HG03159 (cell line): Measurements from ENCODE around the gene TRAPPC10.
"Not testable (repeated sequence)": the region's sequence is repeated elsewhere in the genome, so short reads cannot be mapped to it uniquely, and the experiment has no call there.

Experiments
- ATAC-seq: cut with Tn5 transposase; IDR thresholded peaks from one replicate; pipeline ENCODE4 v1.9.1; 2021; ENCODE audit warnings: mild to moderate bottlenecking, moderate library complexity; ENCODE audit not compliant: unreplicated experiment

Gene TRAPPC10

DNA sequence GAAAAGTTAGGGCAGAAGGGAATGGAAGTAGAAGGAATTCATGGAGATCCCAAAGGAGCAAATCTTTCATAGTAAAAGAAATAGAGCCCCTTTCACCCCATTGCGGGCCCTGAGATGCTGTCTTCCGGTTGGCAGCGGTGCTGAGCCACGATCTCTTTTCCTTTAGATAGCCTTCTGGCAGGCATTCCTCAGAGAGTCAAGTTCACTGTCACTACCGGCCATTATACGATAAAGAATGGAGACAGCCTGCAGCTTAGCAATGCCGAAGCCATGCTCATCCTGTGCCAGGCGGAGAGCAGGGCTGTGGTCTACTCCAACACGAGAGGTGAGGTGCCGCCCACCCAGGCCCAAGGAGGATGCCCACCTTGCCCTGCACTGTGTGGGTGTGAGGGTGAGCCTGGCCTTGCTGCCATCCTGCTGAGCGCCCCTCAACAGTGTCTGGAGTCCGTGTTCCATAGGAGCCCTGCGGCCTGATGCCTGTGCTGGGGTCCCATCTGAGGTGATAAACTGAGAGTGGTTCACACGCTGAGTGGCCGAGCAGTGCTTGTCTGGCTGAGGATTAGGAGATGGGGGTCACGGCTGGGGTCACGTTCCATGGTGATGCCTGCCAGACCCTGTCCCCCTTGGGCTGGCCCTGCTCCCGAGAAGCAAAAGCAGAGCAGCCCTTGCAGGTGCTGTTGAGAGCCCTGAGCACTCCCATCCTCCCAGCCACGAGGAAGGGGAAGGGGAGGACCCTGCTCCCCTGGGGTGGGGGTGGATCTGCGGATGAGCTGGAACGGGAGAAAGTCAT is 74.7 kb downstream of the TRAPPC10 start:
- ATAC-seq = no peak

DNA sequence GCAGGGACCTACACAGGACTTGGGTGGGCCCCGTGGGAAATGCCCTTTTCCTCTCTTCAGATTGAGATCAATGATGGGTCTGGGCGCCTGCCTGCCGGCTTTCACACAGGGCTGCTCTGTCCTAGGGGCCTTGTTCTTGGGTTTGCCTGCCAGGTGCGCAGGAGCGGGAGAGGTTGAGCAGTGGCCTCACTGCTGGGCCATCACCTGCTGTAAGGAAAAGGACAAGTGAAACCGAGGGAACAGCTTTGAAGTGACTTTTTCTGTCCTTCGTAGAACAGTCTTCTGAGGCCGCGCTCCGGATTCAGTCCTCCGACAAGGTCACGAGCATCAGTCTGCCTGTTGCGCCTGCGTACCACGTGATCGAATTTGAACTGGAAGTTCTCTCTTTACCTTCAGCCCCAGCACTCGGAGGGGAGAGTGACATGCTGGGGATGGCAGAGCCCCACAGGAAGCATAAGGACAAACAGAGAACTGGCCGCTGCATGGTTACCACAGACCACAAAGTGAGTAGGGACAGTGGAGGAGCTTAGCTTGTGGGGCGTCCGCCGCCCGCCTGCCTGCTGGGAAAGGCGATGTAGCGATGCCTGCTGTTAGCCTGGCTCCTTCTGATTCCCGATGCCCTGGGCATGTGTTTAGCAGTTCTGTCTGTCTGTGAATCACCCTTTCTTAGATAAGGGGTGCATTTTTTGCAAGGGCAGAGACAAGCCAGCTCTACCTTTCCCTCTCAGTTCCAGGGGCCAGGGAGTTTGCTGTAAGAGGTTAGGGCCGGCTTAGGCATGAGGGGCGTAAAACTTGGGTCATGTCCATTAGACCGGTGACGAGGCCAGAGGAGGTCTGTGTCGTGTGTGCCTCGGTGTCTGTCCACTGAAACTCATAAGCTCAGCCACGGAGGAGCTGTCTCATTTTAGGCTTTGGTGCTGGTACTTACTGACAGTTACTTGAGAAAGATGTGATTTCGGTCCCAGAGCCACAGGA is 75.6 kb downstream of the TRAPPC10 start:
- ATAC-seq = no peak

DNA sequence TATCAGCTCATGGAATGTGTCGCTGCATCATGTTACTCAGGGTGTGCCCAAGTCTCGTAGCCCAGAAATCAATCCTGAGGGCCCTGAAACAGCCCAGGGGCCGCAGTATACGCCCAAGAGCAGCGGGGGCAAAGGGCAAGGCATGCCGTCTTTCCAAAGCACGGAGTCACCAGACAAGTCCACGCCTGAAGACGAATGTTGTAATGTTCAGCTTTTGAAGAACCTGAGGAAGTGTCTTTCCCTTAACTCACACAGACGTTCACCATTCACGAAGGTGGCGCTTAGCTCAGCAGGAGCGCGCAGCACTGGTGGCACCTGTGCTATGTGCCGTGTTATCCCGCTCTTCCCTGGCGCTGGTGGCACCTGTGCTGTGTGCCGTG is 76.3 kb downstream of the TRAPPC10 start:
- ATAC-seq = no peak

DNA sequence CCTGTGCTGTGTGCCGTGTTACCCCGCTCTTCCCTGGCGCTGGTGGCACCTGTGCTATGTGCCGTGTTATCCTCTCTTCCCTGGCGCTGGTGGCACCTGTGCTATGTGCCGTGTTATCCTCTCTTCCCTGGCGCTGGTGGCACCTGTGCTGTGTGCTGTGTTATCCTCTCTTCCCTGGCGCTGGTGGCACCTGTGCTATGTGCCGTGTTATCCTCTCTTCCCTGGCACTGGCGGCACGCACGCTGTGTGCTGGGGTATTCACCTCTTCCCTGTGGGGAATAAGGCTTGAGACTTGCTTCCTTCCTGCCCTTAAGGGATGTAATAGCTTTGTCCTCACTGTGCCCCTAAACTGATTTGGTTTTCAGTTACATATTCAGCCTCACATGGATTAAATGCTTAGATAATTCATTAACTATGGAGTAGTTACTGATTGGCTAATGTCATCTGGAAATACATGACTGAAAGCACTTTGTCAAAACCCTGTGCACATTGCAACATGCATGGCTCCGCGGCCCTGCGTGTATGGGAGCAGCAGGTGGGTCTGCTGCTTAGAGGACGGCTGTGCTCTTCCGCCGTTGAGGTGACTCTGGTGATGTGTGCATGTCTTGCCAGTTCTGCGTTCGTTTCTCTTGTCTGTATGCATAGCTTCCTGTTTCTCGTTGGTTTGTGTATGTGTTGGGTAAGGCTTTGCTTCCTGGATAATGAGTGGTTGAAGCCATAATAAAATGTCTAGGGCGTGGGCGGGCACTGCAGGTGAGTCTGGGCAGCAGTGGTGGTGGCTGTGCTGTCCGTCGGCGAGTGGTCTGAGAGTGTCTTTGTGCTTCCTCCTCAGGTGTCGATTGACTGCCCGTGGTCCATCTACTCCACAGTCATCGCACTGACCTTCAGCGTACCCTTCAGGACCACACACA is 77.1 kb downstream of the TRAPPC10 start:
- ATAC-seq = peak; percentile 56

DNA sequence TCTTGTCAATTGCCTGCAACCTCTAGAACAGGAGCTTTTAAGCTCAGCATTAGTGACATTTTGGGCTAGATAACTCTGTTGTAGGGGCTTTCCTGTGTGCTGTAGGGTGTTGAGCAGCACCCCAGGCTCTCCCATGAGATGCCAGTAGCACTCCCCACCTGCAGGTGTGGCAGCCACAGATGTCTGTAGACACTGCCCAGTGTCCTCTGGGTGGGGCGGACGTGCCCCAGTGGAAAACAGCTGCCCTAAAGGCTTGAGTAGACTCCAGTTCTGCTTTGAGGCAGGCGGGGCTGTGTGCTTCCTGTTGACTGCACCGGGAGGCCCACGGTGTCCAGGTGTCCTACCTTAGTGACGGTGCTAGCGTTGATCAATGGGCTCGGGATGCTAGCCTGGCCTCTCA is 78.2 kb downstream of the TRAPPC10 start:
- no peak for ATAC-seq

DNA sequence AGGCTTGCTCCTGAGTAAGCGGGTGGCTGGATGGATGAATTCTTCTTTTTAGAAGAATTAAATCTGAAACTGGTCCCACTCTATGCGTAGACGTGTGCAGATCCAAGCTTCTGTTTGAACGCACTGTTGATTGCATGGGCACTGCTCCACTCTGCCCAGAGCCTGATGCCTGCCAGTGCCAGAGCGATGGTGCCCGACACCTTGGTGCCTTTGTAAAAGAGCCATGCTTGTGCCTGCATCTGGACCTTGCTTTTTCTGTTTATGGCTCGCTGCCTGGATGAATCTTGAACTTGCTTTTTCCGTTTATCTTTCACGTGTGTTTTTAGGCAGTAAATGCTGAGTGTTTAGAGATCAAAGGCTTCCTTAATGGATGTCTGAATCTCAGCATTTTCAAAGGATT is 80.1 kb downstream of the TRAPPC10 start:
- ATAC-seq = no peak

DNA sequence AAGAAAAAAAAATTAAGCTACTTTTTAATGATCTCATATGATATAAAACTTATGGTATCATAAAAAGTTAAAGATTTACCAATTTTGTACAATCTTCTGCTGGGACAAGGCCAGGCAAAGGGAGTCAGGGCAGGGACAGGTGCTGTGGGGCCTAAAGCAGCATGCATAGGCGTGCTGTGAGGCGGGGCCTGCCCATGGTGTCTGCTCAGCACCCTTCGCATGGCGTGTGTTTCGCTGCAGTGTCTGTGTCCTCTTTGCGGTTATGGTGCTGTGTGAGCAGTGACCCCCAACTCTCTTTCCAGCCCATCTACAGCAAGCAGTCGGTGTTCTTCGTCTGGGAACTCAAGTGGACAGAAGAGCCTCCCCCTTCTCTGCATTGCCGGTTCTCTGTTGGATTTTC is 81.7 kb downstream of the TRAPPC10 start:
- no peak for ATAC-seq

DNA sequence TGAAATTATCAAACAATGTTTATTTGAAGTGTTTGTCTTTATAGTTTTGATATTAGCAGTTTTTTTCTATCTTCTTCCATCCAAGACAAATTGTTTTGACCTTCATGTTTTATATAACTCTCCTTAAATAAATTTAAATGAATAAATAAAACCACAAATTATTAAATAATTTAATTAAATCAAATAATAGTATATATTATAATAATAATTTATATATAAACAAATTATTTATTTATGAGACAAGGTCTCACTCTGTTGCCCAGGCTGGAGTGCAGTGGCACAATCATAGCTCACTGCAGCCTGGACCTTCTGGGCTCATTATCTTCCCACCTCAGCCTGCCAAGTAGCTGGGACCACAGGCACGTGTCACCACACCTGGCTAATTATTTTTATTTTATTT is 82.7 kb downstream of the TRAPPC10 start:
- ATAC-seq = no peak

DNA sequence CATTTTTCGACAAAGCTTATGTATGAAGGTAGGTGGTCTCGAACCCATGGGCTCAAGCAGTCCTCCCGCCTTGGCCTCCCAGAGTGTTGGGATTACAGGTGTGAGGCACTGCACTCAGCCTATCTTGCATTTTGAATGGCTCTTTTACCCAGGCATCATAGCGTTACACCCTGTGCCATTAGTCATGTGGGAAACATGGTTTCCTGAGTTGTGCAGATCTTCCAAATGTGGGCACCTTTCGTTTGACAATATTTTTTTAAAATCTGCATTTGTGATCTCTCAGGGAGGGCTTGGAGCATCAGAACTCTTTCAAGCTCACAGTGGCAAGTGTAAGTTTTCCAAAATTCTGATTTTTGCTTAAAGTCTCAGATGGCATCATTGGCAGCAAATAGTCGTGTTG is 86.4 kb downstream of the TRAPPC10 start:
- ATAC-seq = not testable (repeated sequence)

DNA sequence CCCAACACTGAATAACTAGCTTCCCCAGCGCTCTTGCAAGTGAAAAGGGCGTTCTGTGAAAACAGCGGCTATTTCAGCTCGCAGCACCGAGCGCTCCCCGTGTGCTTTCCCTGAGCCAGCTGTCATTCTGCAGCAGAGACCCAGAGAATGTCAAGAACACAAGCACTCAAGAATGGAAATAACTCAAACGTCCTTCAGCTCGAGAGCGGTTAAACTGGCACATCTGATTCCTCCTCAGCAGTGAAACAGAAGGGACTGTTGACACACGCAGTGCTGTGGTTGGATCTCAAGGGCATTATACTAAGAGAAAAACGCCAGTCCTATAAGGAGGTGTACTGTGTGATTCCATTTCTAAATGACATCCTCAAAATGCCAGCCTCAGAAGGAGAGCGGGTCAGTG is 86.9 kb downstream of the TRAPPC10 start:
- not testable (repeated sequence) for ATAC-seq

DNA sequence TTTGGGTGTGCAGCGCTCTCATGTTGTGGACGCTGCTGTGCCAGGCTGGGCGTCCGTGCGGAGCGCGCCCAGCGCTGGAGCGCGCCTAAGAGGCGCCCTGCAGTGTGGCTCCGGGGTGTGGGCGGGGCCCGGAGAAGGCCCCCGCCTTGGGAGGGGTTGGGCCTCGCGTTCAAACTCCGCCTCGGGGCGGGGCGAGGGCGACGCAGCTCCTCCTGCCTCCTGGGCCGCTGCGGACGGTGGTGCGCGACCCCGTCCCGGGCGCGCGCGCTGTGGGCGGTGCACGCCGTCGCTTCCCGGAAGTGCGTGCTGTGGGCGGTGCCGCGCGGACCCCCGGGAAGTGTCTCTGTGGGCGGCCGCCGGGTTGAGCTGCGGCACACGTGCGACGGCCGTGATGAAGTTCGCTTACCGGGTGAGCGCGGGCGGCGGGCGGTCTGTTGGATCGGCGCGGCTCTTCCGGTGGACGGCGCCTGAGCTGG is 95.0 kb downstream of the TRAPPC10 start, which contains the start of gene PWP2:
Gene PWP2, plus strand, starts transcription at position 374 of the 476 bp plus-strand sequence. Its CDS starts 18 bp downstream, at position 392.
- ATAC-seq = peak; percentile 72

DNA sequence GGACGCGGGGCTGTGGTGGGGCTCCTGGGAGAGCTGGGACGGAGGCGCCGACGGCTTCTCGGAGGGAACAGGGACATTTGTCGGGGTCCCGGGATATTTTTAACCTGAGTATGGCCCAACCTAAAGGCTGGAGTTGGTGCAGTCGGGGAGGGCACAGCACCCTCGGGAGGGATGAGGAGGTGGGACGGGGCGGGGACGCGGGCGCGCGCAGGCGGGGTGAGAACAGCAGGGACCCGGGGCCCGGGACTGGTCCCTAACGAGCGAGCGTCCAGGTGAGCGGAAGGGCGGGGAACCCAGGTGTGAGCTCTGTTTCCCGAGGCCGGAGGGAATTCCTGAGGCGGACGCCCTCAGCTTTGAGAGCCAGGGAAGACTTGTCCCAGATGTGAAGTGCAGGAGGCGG is 95.5 kb downstream of the TRAPPC10 start:
- ATAC-seq = peak; percentile 27

DNA sequence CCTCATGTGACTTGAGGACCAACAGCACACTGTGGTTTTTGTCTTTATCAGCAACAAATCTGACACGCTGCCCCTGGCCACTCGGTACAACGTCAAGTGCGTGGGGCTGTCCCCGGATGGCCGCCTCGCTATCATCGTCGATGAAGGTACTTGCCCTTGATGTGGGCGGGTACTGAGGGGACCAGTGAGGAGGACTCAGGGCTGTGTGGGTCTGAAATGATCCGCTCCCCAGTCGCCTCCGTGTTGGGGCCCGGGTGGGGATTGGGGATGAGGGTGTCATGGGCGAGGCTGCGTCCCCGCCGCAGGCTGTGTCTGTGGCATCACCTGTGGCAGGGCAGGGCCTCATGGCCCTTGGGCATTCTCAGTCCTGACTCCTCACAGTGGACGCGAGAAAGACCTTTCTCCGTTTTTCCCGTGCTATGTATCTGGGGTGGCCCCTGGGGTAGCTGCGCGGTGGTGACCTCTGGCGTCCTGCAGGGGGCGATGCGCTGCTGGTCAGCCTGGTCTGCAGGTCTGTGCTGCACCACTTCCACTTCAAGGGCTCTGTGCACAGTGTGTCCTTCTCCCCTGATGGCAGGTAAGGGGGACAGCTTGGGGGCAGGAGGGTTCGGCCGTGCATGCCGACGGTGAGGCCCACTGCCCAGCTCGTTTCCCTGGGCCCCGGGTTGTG is 101.7 kb downstream of the TRAPPC10 start:
- ATAC-seq = not testable (repeated sequence)

DNA sequence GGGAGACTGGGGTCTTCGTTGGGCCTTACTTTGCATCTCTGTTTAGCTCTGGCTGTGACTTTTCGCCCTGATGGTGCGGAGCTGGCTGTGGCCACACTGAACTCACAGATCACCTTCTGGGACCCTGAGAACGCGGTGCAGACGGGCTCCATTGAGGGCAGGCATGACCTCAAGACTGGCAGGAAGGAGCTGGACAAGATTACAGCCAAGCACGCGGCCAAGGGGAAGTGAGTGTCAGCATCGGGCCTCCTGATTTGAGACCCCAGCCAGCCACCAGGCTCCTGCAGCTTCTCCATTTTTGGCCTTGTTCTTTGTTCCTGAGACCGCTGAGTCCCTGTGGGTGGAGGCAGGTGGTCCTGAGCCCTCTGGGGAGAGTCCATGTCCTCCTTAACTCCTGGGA is 110.0 kb downstream of the TRAPPC10 start:
- ATAC-seq = not testable (repeated sequence)

DNA sequence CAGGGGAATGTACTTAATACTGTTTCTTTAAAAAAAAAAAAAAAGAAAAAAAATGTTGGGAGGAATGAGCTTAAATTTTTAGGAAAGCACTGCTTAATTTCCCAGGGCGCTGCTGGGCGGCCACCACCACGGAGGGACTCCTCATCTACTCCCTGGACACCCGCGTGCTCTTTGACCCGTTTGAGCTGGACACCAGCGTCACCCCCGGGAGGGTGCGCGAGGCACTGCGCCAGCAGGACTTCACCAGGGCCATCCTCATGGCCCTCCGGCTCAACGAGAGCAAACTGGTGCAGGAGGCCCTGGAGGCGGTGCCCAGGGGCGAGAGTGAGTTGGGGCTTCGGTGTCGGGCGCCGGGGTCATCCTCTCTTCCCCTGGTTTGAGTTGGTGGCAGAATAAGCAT is 115.7 kb downstream of the TRAPPC10 start:
- ATAC-seq = not testable (repeated sequence)

DNA sequence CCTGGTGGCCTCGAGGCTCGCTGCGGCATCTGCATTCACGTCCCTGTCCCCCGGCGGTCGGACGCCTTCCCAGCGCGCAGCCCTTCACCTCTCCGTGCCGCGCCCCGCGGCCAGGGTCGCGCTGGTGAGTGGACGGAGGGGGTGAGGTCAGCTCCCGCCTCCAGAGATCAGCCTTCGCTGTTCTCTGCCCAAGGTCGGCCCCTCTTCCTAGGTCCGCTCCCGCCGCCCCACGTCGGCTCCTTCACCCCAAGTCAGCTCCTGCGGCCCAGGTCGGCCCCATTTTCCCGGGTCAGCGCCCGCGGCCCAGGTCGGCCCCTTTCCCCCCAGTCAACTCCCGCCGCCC is 121.6 kb downstream of the TRAPPC10 start:
- not testable (repeated sequence) for ATAC-seq

DNA sequence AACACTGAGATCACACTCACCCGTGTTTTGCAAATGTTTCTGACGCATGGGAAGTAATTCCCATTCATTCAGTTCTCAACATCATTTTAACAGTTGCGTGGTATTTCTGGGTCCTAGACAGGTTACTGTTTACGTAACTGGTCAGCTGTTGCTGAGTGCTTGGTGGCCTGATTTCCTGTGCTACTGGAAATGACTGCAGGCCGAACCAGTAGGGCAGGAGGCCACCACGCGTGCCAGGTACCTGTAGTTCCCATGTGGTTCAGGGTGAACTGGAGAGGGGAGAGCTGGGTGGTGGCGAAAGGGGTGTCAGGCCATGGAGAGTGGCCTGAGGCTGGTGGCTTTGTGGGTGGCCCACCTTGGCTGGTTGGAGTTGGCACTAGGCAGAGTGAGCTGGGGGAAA is 122.6 kb downstream of the TRAPPC10 start:
- not testable (repeated sequence) for ATAC-seq

DNA sequence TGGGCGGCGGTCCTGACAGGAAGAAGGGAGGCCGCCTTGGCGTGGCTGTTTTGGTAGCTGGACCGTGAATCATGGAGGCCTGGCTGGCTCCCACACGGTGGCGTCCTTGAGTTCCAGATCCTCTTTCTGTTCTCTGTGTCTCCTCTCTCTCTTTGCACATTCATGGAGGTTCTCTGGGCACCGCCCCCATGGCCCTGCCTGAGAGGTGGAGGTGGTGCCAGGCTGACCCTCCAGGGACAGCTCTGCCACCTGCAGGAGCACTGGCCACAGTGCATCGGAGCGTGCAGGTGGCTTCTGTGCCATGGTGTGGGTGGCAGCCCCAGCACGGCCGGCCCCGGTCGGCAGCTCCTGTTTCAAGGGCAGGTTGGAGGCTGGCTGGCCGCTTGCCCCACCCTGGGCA is 125.9 kb downstream of the TRAPPC10 start:
- ATAC-seq = not testable (repeated sequence)

DNA sequence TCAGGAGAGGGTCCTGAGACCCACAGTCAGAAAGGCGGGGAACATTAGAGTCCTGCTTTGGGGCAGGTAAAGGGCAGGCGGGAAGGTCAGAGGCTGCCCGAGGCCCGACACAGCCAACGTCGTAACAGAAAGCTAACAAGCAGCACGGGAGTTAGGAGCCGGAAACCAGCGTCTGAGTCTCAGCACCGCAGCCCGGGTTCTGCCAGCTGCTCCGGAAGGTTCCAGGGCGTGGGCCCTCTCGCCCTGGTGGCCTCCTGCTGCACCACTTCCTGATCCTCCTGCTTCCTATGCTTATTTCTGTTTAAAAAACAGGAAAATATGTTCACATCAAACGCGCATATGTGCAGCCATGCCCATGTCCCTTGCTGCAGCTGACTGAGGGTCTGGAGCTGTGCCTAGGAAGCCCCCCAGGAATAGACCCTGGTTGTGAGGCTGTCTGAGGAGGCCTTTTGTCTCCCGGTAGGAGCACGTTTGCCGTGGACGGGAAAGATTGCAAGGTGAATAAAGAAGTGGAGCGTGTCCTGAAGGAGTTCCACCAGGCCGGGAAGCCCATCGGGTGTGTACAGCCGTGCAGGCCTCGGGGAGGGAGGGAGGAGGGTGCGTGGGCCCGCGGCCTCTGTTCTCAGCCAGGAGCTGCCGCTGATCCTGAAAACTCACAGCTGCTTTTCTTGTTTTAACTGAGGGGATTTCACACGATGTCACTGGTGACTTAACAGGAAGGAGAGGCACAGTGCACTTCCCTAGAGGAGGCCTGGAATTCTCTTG is 127.9 kb downstream of the TRAPPC10 start:
- ATAC-seq = not testable (repeated sequence)
